Measurements from ENCODE around the gene PPP2R5C.

DNA sequence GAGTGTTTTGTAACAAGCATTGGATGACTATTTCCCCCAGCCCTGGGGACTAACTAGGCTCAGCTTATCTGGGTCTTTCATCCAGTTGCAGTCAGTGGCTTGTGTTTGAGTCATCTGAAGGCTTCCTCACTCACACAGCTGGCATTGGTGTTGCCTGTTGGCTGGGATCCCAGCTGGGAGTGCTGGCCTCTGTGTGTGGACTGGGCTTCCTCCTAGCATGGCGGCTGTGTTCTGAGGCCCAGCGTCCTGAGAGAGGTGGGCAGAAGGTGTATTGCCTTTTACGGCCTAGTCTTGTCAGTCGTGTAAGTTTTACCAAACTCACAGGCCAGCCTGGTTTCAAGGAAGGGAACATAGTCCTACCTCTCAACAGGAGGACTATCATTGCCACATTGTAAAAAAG lies 28.3 kb upstream of the PPP2R5C start:
- TF ChIP-seq, protein P1, sequence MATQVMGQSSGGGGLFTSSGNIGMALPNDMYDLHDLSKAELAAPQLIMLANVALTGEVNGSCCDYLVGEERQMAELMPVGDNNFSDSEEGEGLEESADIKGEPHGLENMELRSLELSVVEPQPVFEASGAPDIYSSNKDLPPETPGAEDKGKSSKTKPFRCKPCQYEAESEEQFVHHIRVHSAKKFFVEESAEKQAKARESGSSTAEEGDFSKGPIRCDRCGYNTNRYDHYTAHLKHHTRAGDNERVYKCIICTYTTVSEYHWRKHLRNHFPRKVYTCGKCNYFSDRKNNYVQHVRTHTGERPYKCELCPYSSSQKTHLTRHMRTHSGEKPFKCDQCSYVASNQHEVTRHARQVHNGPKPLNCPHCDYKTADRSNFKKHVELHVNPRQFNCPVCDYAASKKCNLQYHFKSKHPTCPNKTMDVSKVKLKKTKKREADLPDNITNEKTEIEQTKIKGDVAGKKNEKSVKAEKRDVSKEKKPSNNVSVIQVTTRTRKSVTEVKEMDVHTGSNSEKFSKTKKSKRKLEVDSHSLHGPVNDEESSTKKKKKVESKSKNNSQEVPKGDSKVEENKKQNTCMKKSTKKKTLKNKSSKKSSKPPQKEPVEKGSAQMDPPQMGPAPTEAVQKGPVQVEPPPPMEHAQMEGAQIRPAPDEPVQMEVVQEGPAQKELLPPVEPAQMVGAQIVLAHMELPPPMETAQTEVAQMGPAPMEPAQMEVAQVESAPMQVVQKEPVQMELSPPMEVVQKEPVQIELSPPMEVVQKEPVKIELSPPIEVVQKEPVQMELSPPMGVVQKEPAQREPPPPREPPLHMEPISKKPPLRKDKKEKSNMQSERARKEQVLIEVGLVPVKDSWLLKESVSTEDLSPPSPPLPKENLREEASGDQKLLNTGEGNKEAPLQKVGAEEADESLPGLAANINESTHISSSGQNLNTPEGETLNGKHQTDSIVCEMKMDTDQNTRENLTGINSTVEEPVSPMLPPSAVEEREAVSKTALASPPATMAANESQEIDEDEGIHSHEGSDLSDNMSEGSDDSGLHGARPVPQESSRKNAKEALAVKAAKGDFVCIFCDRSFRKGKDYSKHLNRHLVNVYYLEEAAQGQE (IDR thresholded peaks at IDR 0.05; ENCODE audit: borderline replicate concordance) = no peak
- TF ChIP-seq, protein P2, sequence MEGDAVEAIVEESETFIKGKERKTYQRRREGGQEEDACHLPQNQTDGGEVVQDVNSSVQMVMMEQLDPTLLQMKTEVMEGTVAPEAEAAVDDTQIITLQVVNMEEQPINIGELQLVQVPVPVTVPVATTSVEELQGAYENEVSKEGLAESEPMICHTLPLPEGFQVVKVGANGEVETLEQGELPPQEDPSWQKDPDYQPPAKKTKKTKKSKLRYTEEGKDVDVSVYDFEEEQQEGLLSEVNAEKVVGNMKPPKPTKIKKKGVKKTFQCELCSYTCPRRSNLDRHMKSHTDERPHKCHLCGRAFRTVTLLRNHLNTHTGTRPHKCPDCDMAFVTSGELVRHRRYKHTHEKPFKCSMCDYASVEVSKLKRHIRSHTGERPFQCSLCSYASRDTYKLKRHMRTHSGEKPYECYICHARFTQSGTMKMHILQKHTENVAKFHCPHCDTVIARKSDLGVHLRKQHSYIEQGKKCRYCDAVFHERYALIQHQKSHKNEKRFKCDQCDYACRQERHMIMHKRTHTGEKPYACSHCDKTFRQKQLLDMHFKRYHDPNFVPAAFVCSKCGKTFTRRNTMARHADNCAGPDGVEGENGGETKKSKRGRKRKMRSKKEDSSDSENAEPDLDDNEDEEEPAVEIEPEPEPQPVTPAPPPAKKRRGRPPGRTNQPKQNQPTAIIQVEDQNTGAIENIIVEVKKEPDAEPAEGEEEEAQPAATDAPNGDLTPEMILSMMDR (IDR thresholded peaks at IDR 0.05; ENCODE audit: poor library complexity, severe bottlenecking) = no peak
- TF ChIP-seq EP300 (conservative IDR thresholded peaks at IDR 0.05; ENCODE audit: poor library complexity, severe bottlenecking) (no peak), TAF1 (IDR thresholded peaks at IDR 0.05; ENCODE audit: low read depth) (no peak), EZH2 (IDR thresholded peaks at IDR 0.05; ENCODE audit: borderline replicate concordance, insufficient read depth, low read length, poor library complexity, severe bottlenecking) (no peak), POLR2AphosphoS5 (IDR thresholded peaks at IDR 0.05) (no peak), RAD21 (conservative IDR thresholded peaks at IDR 0.05) (no peak)
